Transverse colon (tissue), 4 donors: Measurements from ENCODE around the gene CARD6.

ENCODE experiments used
- EP300 ChIP-seq: sonication (generic); formaldehyde crosslinking; IDR thresholded peaks from one replicate; pipeline ENCODE4 v1.6.1; 2017; ENCODE audit warnings: antibody characterized with exemption, low read depth
- POLR2A ChIP-seq: fragments of 450-650 bp; IDR thresholded peaks from one replicate; pipeline ENCODE4 v1.6.1; 2016; ENCODE audit warnings: antibody characterized with exemption, mild to moderate bottlenecking, moderate library complexity
- POLR2AphosphoS5 ChIP-seq, 3 donors: sonication (generic); formaldehyde crosslinking; IDR thresholded peaks; one replicate each; pipeline ENCODE4 v1.6.1; 2016; ENCODE audit warnings: antibody characterized with exemption in 3 of 3
- TF ChIP-seq, protein P1 (sequence below), 5 experiments: fragments of 200-600 bp in 3 of 5; fragments of 450-650 bp in 2 of 5; sonication (generic) in 3 of 5; IDR thresholded peaks; 1 replicate in 2 of 5; 2 replicates in 3 of 5; pipeline ENCODE4 v1.5.1; 2016 to 2017; ENCODE audit warnings: antibody characterized with exemption in 5 of 5, inconsistent platforms in 3 of 5, mild to moderate bottlenecking in 2 of 5, moderate library complexity in 1 of 5

DNA sequence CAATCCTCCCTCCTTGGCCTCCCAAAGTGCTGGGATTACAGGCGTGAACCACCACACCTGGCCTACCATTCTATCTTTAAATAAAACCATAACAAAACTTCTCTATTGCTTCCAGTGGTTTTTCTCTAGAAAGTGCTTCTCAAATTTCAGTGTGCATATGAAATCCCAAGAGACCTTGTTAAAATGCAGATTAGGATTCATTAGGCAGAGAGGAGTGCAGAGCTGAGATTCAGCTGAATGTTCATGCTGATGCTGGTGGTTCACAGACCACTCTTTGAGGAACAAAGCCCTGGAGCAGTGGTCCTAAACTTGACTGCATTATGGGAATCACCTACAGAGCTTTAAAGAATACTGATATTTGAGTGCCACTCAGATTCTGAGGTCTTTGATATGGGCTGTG lies 28.2 kb downstream of the CARD6 start:
- TF ChIP-seq POLR2AphosphoS5 (IDR thresholded peaks at IDR 0.05) (no peak), EP300 (no peak), POLR2A (no peak)
- TF ChIP-seq, protein P1, sequence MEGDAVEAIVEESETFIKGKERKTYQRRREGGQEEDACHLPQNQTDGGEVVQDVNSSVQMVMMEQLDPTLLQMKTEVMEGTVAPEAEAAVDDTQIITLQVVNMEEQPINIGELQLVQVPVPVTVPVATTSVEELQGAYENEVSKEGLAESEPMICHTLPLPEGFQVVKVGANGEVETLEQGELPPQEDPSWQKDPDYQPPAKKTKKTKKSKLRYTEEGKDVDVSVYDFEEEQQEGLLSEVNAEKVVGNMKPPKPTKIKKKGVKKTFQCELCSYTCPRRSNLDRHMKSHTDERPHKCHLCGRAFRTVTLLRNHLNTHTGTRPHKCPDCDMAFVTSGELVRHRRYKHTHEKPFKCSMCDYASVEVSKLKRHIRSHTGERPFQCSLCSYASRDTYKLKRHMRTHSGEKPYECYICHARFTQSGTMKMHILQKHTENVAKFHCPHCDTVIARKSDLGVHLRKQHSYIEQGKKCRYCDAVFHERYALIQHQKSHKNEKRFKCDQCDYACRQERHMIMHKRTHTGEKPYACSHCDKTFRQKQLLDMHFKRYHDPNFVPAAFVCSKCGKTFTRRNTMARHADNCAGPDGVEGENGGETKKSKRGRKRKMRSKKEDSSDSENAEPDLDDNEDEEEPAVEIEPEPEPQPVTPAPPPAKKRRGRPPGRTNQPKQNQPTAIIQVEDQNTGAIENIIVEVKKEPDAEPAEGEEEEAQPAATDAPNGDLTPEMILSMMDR (IDR thresholded peaks at IDR 0.05) = no peak
